WERI-Rb-1 (cell line): ENCODE data around the gene SLC25A24.
"Not testable (repeated sequence)": the region's sequence is repeated elsewhere in the genome, so short reads cannot be mapped to it uniquely, and the experiment has no call there.

Experiments used
- DNase-seq: peaks from one replicate; pipeline ENCODE4 v3.0.0-alpha.2; 2020
- H3K27ac ChIP-seq: fragments of 250-450 bp; sonication (Bioruptor Pico); 2 replicates; pipeline ENCODE4 v1.5.1; 2020; ENCODE audit warnings: mild to moderate bottlenecking, moderate library complexity
- H3K27me3 ChIP-seq: fragments of 250-450 bp; sonication (Bioruptor Pico); 2 replicates; pipeline ENCODE4 v1.5.1; 2021; ENCODE audit warnings: mild to moderate bottlenecking, low read depth, moderate library complexity; ENCODE audit not compliant: insufficient read depth, severe bottlenecking
- H3K36me3 ChIP-seq: fragments of 250-450 bp; sonication (Bioruptor Pico); 2 replicates; pipeline ENCODE4 v1.5.1; 2020; ENCODE audit warnings: mild to moderate bottlenecking, moderate library complexity
- H3K4me3 ChIP-seq: 2 replicates; pipeline ENCODE4 v1.5.1; 2011; ENCODE audit warnings: low read depth, mild to moderate bottlenecking, control low read depth, low read length
- H3K9me3 ChIP-seq: fragments of 250-450 bp; sonication (Bioruptor Pico); 2 replicates; pipeline ENCODE4 v1.5.1; 2021; ENCODE audit warnings: mild to moderate bottlenecking, moderate library complexity; ENCODE audit not compliant: severe bottlenecking
- CTCF ChIP-seq: IDR thresholded peaks from 2 replicates; pipeline ENCODE4 v1.5.1; 2011; ENCODE audit warnings: low read depth, mild to moderate bottlenecking, control low read depth, inconsistent platforms, low read length

Gene SLC25A24

GRCh38 chr1:108190001-108190634, 10.0 kb downstream of the SLC25A24 start:
- no peaks in the 10 kb centered on the region for H3K9me3 ChIP-seq
- DNase-seq: no peak
- H3K4me3 ChIP-seq: no peak overlapping the region
- H3K36me3 ChIP-seq: peaks cover 16% of the 10 kb centered on the region
- H3K27ac ChIP-seq: no peak overlapping the region
- H3K27me3 ChIP-seq: no peaks in the 10 kb centered on the region
- TF ChIP-seq CTCF: no peak

GRCh38 chr1:108188801-108189200, 11.3 kb downstream of the SLC25A24 start:
- Histone ChIP-seq H3K4me3 (no peak overlapping the region), H3K9me3 (no peaks in the 10 kb centered on the region), H3K36me3 (peaks cover 23% of the 10 kb centered on the region), H3K27ac (no peak overlapping the region), H3K27me3 (no peaks in the 10 kb centered on the region)
- no peak for TF ChIP-seq CTCF
- DNase-seq: no peak

- no peak overlapping the region for H3K27ac ChIP-seq
- H3K36me3 ChIP-seq: peaks cover 50% of the 10 kb centered on the region
- no peak overlapping the region for H3K4me3 ChIP-seq
- no peak for TF ChIP-seq CTCF
- no peaks in the 10 kb centered on the region for H3K27me3 ChIP-seq
- no peak for DNase-seq
- H3K9me3 ChIP-seq: no peaks in the 10 kb centered on the region
These were observed 17.0 kb downstream of the SLC25A24 start for GRCh38 chr1:108182959-108183700.

GRCh38 chr1:108179018-108179417, 21.1 kb downstream of the SLC25A24 start:
- Histone ChIP-seq H3K27me3 (no peaks in the 10 kb centered on the region), H3K4me3 (no peak overlapping the region), H3K36me3 (peaks cover 47% of the 10 kb centered on the region), H3K27ac (no peak overlapping the region), H3K9me3 (peaks cover 6% of the 10 kb centered on the region)
- no peak for DNase-seq
- TF ChIP-seq CTCF: no peak

- not testable (repeated sequence) for H3K27ac ChIP-seq, H3K9me3 ChIP-seq, H3K4me3 ChIP-seq, DNase-seq, H3K36me3 ChIP-seq, H3K27me3 ChIP-seq
These were observed 37.7 kb downstream of the SLC25A24 start for GRCh38 chr1:108162409-108162808.

- H3K27me3 ChIP-seq, H3K4me3 ChIP-seq, H3K27ac ChIP-seq, DNase-seq, H3K9me3 ChIP-seq: not testable (repeated sequence)
- H3K36me3 ChIP-seq: peaks cover 10% of the 10 kb centered on the region; the same call in 1 of the 2 replicates
These were observed 40.2 kb downstream of the SLC25A24 start for GRCh38 chr1:108159951-108160350.
